HG02870 (cell line): Measurements from ENCODE around the gene RAPGEF1.
A peak's percentile ranks its signal among the peaks of the same experiment; 100 is the strongest.

Experiments used
- ATAC-seq: cut with Tn5 transposase; IDR thresholded peaks from one replicate; pipeline ENCODE4 v1.9.1; 2021; ENCODE audit warnings: mild to moderate bottlenecking, moderate library complexity; ENCODE audit not compliant: unreplicated experiment

RAPGEF1 gene

GRCh38 chr9:131591845-131592208, 148.0 kb downstream of the RAPGEF1 start:
- no peak for ATAC-seq

- no peak for ATAC-seq
These were observed 148.7 kb downstream of the RAPGEF1 start for GRCh38 chr9:131590907-131591844.

GRCh38 chr9:131590449-131590848, 149.4 kb downstream of the RAPGEF1 start:
- no peak for ATAC-seq

- ATAC-seq = no peak
These were observed 149.9 kb downstream of the RAPGEF1 start for GRCh38 chr9:131589993-131590392.

GRCh38 chr9:131589124-131589711, 150.7 kb downstream of the RAPGEF1 start:
- ATAC-seq = no peak

- no peak for ATAC-seq
These were observed 151.5 kb downstream of the RAPGEF1 start for GRCh38 chr9:131588396-131588795.

GRCh38 chr9:131587906-131588305, 152.0 kb downstream of the RAPGEF1 start:
- no peak for ATAC-seq

GRCh38 chr9:131587331-131587730, 152.5 kb downstream of the RAPGEF1 start:
- no peak for ATAC-seq

GRCh38 chr9:131585375-131585774, 154.5 kb downstream of the RAPGEF1 start:
- ATAC-seq = no peak

GRCh38 chr9:131584858-131585257, 155.0 kb downstream of the RAPGEF1 start:
- no peak for ATAC-seq

GRCh38 chr9:131583836-131584555, 155.9 kb downstream of the RAPGEF1 start:
- no peak for ATAC-seq

GRCh38 chr9:131583337-131583645, 156.6 kb downstream of the RAPGEF1 start:
- no peak for ATAC-seq

GRCh38 chr9:131582466-131583336, 157.2 kb downstream of the RAPGEF1 start:
- no peak for ATAC-seq

- ATAC-seq = no peak
These were observed 157.8 kb downstream of the RAPGEF1 start for GRCh38 chr9:131582056-131582455.

GRCh38 chr9:131580358-131580757, 159.5 kb downstream of the RAPGEF1 start:
- ATAC-seq = no peak

- no peak for ATAC-seq
These were observed 160.1 kb downstream of the RAPGEF1 start for GRCh38 chr9:131579789-131580211.

GRCh38 chr9:131578731-131579504, 161.0 kb downstream of the RAPGEF1 start:
- peak; percentile 47 for ATAC-seq

- ATAC-seq = no peak
These were observed 161.9 kb downstream of the RAPGEF1 start for GRCh38 chr9:131578021-131578420.

GRCh38 chr9:131577005-131578000, 162.6 kb downstream of the RAPGEF1 start:
- no peak for ATAC-seq
